HepG2 (cell line): ENCODE data around the gene SIRT5. TPM values are rescaled to one million over a fixed set of nuclear protein-coding genes. Genes with fewer than 3 reads are reported as not detected.

Experiments used
- CHD4 ChIP-seq: fragments of 200-600 bp; sonication (generic); IDR thresholded peaks from 2 replicates; pipeline ENCODE4 v1.7.0; 2017; ENCODE audit warnings: mild to moderate bottlenecking, low read length, borderline replicate concordance
- EED ChIP-seq: sonication (generic); formaldehyde crosslinking; IDR thresholded peaks from 2 replicates; pipeline ENCODE4 v1.5.0; 2020; ENCODE audit warnings: mild to moderate bottlenecking, missing genetic modification reagents
- GATAD2A ChIP-seq: IDR thresholded peaks from 2 replicates; pipeline ENCODE4 v1.6.1; 2016
- POLR2AphosphoS5 ChIP-seq: IDR thresholded peaks from 2 replicates; pipeline ENCODE4 v1.6.1; 2012; ENCODE audit warnings: low read depth, low read length
- XBP1 ChIP-seq: sonication (generic); formaldehyde crosslinking; IDR thresholded peaks from 2 replicates; pipeline ENCODE4 v1.5.0; 2020; ENCODE audit warnings: missing genetic modification reagents
- ZBTB49 ChIP-seq: sonication (generic); formaldehyde crosslinking; IDR thresholded peaks from 2 replicates; pipeline ENCODE4 v1.4.0; 2020; ENCODE audit warnings: missing genetic modification reagents, borderline replicate concordance
- ZNF646 ChIP-seq: sonication (generic); formaldehyde crosslinking; IDR thresholded peaks from 2 replicates; pipeline ENCODE4 v1.9.0; 2021; ENCODE audit warnings: mild to moderate bottlenecking, missing genetic modification reagents
- ZNF678 ChIP-seq: sonication (generic); formaldehyde crosslinking; IDR thresholded peaks from 2 replicates; pipeline ENCODE4 v1.4.0; 2020; ENCODE audit warnings: mild to moderate bottlenecking, missing genetic modification reagents
- ZNF687 ChIP-seq: sonication (generic); formaldehyde crosslinking; IDR thresholded peaks from 2 replicates; pipeline ENCODE4 v1.5.1; 2020; ENCODE audit warnings: mild to moderate bottlenecking, missing genetic modification reagents, moderate library complexity
- ZNF724P ChIP-seq: sonication (generic); formaldehyde crosslinking; IDR thresholded peaks from 2 replicates; pipeline ENCODE4 v1.8.0; 2022; ENCODE audit warnings: missing genetic modification reagents, borderline replicate concordance
- ZSCAN25 ChIP-seq: sonication (generic); formaldehyde crosslinking; IDR thresholded peaks from 2 replicates; pipeline ENCODE4 v1.8.0; 2022; ENCODE audit warnings: mild to moderate bottlenecking, missing genetic modification reagents
- polyA plus RNA-seq, 8 experiments: library from polyadenylated mRNA; depleted of rRNA in 3 of 8; stranded (reverse) in 7 of 8; unstranded in 1 of 8; fragments of >200 nt; fragmentation: Illumina TruSeq in 4 of 8; extraction: Trizol in 4 of 8; gene quantifications; 2 replicates each; pipeline versions ENCODE4 v1.2.1 to v1.2.3, GENCODE V29; 2011 to 2016; ENCODE audit warnings: low read depth in 4 of 8, missing spikeins in 1 of 8, mixed read lengths in 1 of 8; ENCODE audit not compliant: insufficient read depth in 1 of 8
- total RNA-seq, 5 experiments: library from RNA; depleted of rRNA; stranded (reverse); fragments of >200 nt; fragmentation: Illumina TruSeq; extraction: Trizol; gene quantifications; 2 replicates each; pipeline ENCODE4 v1.2.3, GENCODE V29; 2016; ENCODE audit warnings: low read depth in 1 of 5
- TF ChIP-seq, protein P1 (sequence below): sonication (generic); formaldehyde crosslinking; IDR thresholded peaks from 2 replicates; pipeline ENCODE4 v1.8.0; 2022; ENCODE audit warnings: missing genetic modification reagents, mild to moderate bottlenecking, inconsistent platforms, borderline replicate concordance

The SIRT5 gene
- total and polyA plus RNA-seq, 2 of the 13 experiments (the other 11 are each of a cell fraction or from before 2014, with no cell fraction given), result 14.1 to 16.6 TPM

DNA sequence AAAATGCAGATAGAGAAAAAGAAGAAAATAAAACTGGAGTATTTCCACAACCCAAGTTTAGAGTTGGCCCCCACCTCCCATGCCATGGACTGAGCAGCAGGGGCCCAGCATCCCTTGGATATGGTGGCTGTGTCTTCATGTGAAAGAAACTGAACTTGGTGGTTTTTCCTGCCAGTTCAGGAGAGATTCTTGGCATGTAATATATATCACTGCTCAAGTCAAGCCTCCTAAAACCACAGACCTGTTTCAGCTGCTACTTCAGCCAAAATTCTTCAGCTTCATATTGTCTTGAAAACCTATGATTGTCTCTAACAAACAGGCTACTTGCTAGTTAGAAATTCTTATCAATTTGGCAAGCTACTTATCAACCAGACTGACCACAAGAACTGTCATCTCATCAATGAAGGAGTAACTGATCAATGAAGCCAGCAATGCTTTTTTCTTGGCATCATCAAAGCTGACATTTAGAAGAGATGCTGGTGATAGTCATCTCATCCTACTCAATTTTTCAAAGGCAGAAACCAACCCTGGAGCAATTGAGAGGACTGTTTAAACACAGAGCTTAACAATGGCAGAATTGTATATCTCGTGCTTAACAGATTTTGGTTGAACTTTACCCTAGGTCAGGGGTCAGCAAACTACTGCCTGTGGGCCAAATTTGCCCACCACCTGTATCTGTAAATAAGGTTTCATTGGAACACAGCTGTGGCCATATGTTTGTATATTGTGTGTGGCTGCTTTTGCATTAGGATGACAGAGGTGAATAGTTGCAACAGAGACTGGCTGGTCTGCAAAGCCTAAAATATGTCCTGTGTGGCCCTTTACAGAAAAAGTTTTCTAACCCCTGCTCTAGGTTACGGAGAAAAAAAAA is 30.4 kb downstream of the SIRT5 start (continued):
- TF ChIP-seq ZBTB49 (CRISPR knock-in tag), result no peak
- TF ChIP-seq, protein P1, sequence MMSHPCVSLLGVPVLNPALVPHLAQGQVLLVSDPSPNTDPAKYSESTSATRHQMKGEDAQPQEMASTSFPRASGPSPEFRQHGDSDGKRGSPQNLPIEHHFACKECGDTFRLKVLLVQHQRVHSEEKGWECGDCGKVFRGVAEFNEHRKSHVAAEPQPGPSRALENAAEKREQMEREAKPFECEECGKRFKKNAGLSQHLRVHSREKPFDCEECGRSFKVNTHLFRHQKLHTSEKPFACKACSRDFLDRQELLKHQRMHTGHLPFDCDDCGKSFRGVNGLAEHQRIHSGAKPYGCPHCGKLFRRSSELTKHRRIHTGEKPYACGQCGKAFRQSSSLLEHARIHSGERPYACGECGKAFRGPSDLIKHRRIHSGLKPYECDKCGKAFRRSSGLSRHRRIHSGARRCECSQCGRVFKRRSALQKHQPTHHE, result peak; percentile 73; the same call in 1 of the 2 replicates
- no peak for TF ChIP-seq EED
- TF ChIP-seq CHD4, result no peak; the same call in 1 of the 2 replicates
- TF ChIP-seq XBP1 (CRISPR knock-in tag), result peak; percentile 69; the same call in 1 of the 2 replicates
- peak; percentile 99 for TF ChIP-seq GATAD2A (CRISPR knock-in tag)
- no peak for TF ChIP-seq ZNF687 (CRISPR knock-in tag)
- peak; percentile 73; the same call in 1 of the 2 replicates for TF ChIP-seq ZNF646 (CRISPR knock-in tag)
- peak; percentile 59; the same call in 1 of the 2 replicates for TF ChIP-seq ZSCAN25 (CRISPR knock-in tag)
- no peak for TF ChIP-seq ZNF724P (CRISPR knock-in tag)
- no peak for TF ChIP-seq ZNF678 (CRISPR knock-in tag)
- peak; percentile 47 for TF ChIP-seq POLR2AphosphoS5
